Ovary (tissue), 3 donors: ENCODE measurements around the gene ADAMTS3.

Source experiments
- POLR2A ChIP-seq: fragments of 450-650 bp; IDR thresholded peaks from one replicate; pipeline ENCODE4 v1.6.1; 2017; ENCODE audit warnings: antibody characterized with exemption, mild to moderate bottlenecking, moderate library complexity
- TF ChIP-seq, protein P1 (sequence below), 3 donors: fragments of 450-650 bp in 2 of 3; fragments of 200-600 bp in 1 of 3; IDR thresholded peaks; one replicate each; pipeline versions ENCODE4 v1.5.1 to v1.8.0; 2016 to 2022; ENCODE audit warnings: antibody characterized with exemption in 3 of 3, mild to moderate bottlenecking in 1 of 3
- donor health status: DM: no; HTN: no; CAD: no.

DNA sequence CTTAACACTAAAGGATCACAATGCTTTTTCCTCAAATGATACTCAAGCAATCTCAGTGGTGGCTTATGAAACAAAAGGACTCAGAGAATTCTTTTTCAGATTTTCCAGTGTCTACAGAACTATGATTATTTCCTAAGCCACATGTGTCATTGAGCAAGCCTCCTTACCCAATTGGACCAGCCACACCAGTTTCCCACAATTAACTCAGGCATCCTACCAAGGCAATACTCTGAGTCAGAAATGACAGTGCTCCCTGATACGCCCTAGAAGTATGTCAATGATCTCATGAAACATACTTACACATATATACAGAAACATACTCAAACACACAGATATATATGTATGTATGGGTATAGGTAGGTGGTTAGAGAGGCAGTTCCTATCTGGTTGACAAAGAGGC, 4.8 kb downstream of the ADAMTS3 start:
- TF ChIP-seq, protein P1, sequence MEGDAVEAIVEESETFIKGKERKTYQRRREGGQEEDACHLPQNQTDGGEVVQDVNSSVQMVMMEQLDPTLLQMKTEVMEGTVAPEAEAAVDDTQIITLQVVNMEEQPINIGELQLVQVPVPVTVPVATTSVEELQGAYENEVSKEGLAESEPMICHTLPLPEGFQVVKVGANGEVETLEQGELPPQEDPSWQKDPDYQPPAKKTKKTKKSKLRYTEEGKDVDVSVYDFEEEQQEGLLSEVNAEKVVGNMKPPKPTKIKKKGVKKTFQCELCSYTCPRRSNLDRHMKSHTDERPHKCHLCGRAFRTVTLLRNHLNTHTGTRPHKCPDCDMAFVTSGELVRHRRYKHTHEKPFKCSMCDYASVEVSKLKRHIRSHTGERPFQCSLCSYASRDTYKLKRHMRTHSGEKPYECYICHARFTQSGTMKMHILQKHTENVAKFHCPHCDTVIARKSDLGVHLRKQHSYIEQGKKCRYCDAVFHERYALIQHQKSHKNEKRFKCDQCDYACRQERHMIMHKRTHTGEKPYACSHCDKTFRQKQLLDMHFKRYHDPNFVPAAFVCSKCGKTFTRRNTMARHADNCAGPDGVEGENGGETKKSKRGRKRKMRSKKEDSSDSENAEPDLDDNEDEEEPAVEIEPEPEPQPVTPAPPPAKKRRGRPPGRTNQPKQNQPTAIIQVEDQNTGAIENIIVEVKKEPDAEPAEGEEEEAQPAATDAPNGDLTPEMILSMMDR (IDR thresholded peaks at IDR 0.05): no peak
- TF ChIP-seq POLR2A: no peak
